SK-N-MC (cell line): ENCODE measurements around the gene PHC3.

Source experiments
- EZH2 ChIP-seq: fragments of 200-600 bp; sonication (generic); IDR thresholded peaks from one replicate; pipeline ENCODE4 v1.6.1; 2017; ENCODE audit warnings: antibody characterized with exemption
- POLR2AphosphoS5 ChIP-seq: IDR thresholded peaks from 2 replicates; pipeline ENCODE4 v1.6.1; 2012; ENCODE audit warnings: mild to moderate bottlenecking, low read depth, low read length, borderline replicate concordance

- TF ChIP-seq POLR2AphosphoS5 (no peak), EZH2 (no peak)
These were observed 130.8 kb downstream of the PHC3 start for GRCh38 chr3:170050753-170051152.
